WTC11 (cell line): ENCODE results near the gene ATF7IP. TPM values are rescaled to one million over a fixed set of nuclear protein-coding genes. Genes with fewer than 3 reads are reported as not detected.

Experiments used
- ATAC-seq: fragments of 200-7000 bp; cut with Tn5 transposase; 2 replicates; pipeline ENCODE4 v1.10.0; 2021; ENCODE audit warnings: mild to moderate bottlenecking, moderate library complexity
- CTCF ChIA-PET: fragments of 300-600 bp; sonication (Branson Sonifier 250); formaldehyde crosslinking; loops from one replicate; lab custom pipeline; 2021; ENCODE audit warnings: antibody characterized with exemption; lab: Charles Lee
- POLR2A ChIA-PET: fragments of 350-600 bp; sonication (Branson Sonifier 250); formaldehyde crosslinking; loops from one replicate; lab custom pipeline; 2021; ENCODE audit warnings: antibody characterized with exemption; lab: Charles Lee
- DNase-seq: peaks from one replicate; pipeline ENCODE4 v3.0.0; 2021; ENCODE audit warnings: low spot score
- H3K27ac Mint-ChIP-seq: 2 replicates; pipeline ENCODE4 v1.8.0; 2021; ENCODE audit warnings: mixed read lengths
- H3K27me3 Mint-ChIP-seq: 2 replicates; pipeline ENCODE4 v1.8.0; 2021; ENCODE audit warnings: low read depth, mild to moderate bottlenecking, moderate library complexity, mixed read lengths
- H3K36me3 Mint-ChIP-seq: 2 replicates; pipeline ENCODE4 v1.8.0; 2021; ENCODE audit warnings: mixed read lengths
- H3K4me1 Mint-ChIP-seq: 2 replicates; pipeline ENCODE4 v1.8.0; 2022; ENCODE audit warnings: mixed read lengths
- H3K4me3 Mint-ChIP-seq: 2 replicates; pipeline ENCODE4 v1.8.0; 2021; ENCODE audit warnings: mild to moderate bottlenecking, moderate library complexity, mixed read lengths
- H3K9me3 Mint-ChIP-seq: 2 replicates; pipeline ENCODE4 v1.8.0; 2021; ENCODE audit warnings: mixed read lengths
- EMX1 ChIP-seq: fragments of 250-450 bp; sonication (Bioruptor Pico); IDR thresholded peaks from 2 replicates; pipeline ENCODE4 v1.8.0; 2021; ENCODE audit warnings: mild to moderate bottlenecking
- GTF2I ChIP-seq: fragments of 250-450 bp; sonication (Bioruptor Pico); conservative IDR thresholded peaks from 2 replicates; pipeline ENCODE4 v1.4.0; 2021; ENCODE audit warnings: mild to moderate bottlenecking
- HMGA2 ChIP-seq: fragments of 250-450 bp; sonication (Bioruptor Pico); IDR thresholded peaks from 2 replicates; pipeline ENCODE4 v1.4.0; 2021; ENCODE audit warnings: mild to moderate bottlenecking, moderate library complexity
- IRF1 ChIP-seq: sonication (generic); formaldehyde crosslinking; IDR thresholded peaks from 2 replicates; pipeline ENCODE4 v1.8.0; 2023; ENCODE audit warnings: missing genetic modification reagents
- KAT7 ChIP-seq: sonication (generic); formaldehyde crosslinking; IDR thresholded peaks from 2 replicates; pipeline ENCODE4 v1.8.1; 2023; ENCODE audit warnings: missing genetic modification reagents, mild to moderate bottlenecking, borderline replicate concordance
- MLX ChIP-seq: sonication (generic); formaldehyde crosslinking; IDR thresholded peaks from 2 replicates; pipeline ENCODE4 v1.8.1; 2023; ENCODE audit warnings: mild to moderate bottlenecking, missing genetic modification reagents, moderate library complexity
- OVOL2 ChIP-seq: fragments of 250-450 bp; sonication (Bioruptor Pico); IDR thresholded peaks from 2 replicates; pipeline ENCODE4 v1.9.0; 2021; ENCODE audit warnings: mild to moderate bottlenecking, borderline replicate concordance
- PRDM15 ChIP-seq: sonication (generic); formaldehyde crosslinking; IDR thresholded peaks from 2 replicates; pipeline ENCODE4 v1.8.0; 2022; ENCODE audit warnings: missing genetic modification reagents
- TEAD1 ChIP-seq: sonication (generic); formaldehyde crosslinking; IDR thresholded peaks from 2 replicates; pipeline ENCODE4 v1.8.0; 2022; ENCODE audit warnings: mild to moderate bottlenecking, missing genetic modification reagents
- TP53 ChIP-seq: sonication (generic); formaldehyde crosslinking; IDR thresholded peaks from 2 replicates; pipeline ENCODE4 v1.8.1; 2023; ENCODE audit warnings: mild to moderate bottlenecking, missing genetic modification reagents
- ZNF121 ChIP-seq: sonication (generic); formaldehyde crosslinking; IDR thresholded peaks from 2 replicates; pipeline ENCODE4 v1.8.0; 2023; ENCODE audit warnings: missing genetic modification reagents
- ZNF416 ChIP-seq: fragments of 250-450 bp; sonication (Bioruptor Pico); IDR thresholded peaks from 2 replicates; pipeline ENCODE4 v1.9.0; 2021; ENCODE audit warnings: mild to moderate bottlenecking, inconsistent platforms
- ZNF532 ChIP-seq: fragments of 250-450 bp; sonication (Bioruptor Pico); IDR thresholded peaks from 2 replicates; pipeline ENCODE4 v1.9.0; 2021; ENCODE audit warnings: mild to moderate bottlenecking, borderline replicate concordance
- ZSCAN18 ChIP-seq: fragments of 250-450 bp; sonication (Bioruptor Pico); IDR thresholded peaks from 2 replicates; pipeline ENCODE4 v2.1.2; 2022; ENCODE audit warnings: mild to moderate bottlenecking, moderate library complexity
- total RNA-seq: library from RNA; stranded (reverse); gene quantifications from 3 replicates; pipeline ENCODE4 v1.2.3, GENCODE V29; 2021

Gene ATF7IP
- total RNA-seq, 1 experiment from 2014 or later = 141 TPM

GRCh38 chr12:14373217-14373616 lies 7.7 kb downstream of the ATF7IP start (continued):
- TF ChIP-seq IRF1 = no peak
- TF ChIP-seq GTF2I (CRISPR knock-in tag) = no peak
- no peak for TF ChIP-seq ZSCAN18 (CRISPR knock-in tag)
- TF ChIP-seq EMX1 = no peak
- TF ChIP-seq ZNF121 (CRISPR knock-in tag) = no peak
- no peak for TF ChIP-seq PRDM15
- no peak for TF ChIP-seq ZNF416 (CRISPR knock-in tag)
- TF ChIP-seq KAT7 (CRISPR knock-in tag) = no peak
- TF ChIP-seq TP53 (CRISPR knock-in tag) = no peak
- TF ChIP-seq OVOL2 (CRISPR knock-in tag) = no peak

GRCh38 chr12:14379508-14379907 lies 14.0 kb downstream of the ATF7IP start:
- Mint-ChIP-seq H3K4me1 (peaks cover 57% of the 10 kb centered on the region), H3K4me3 (no peak overlapping the region), H3K9me3 (peaks cover 21% of the 10 kb centered on the region), H3K27ac (no peak overlapping the region), H3K27me3 (no peaks in the 10 kb centered on the region), H3K36me3 (peaks cover 40% of the 10 kb centered on the region)
- POLR2A ChIA-PET = interaction anchor here (0.5 kb wide), 1 partner anchor 996 kb away, joined by 5 read pairs; no protein-coding TSS in a partner anchor
- no peak for DNase-seq
- no peak for TF ChIP-seq ZNF121 (CRISPR knock-in tag)
- no peak for TF ChIP-seq TEAD1 (CRISPR knock-in tag)
- TF ChIP-seq HMGA2 (CRISPR knock-in tag) = no peak
- no peak for TF ChIP-seq MLX
- no peak for TF ChIP-seq ZNF532 (CRISPR knock-in tag)
- ATAC-seq = no peak
- CTCF ChIA-PET = no interaction called here
